AG09319 (cell line): ENCODE results near the gene XYLT2.

Experiments used
- DNase-seq: peaks from one replicate; pipeline ENCODE4 v3.0.0-alpha.2; 2010; ENCODE audit warnings: low read depth; ENCODE audit errors: extremely low read depth
- CTCF ChIP-seq: IDR thresholded peaks from 2 replicates; pipeline ENCODE4 v1.5.1; 2011; ENCODE audit warnings: low read depth, mild to moderate bottlenecking, inconsistent platforms, low read length, moderate library complexity

The XYLT2 gene

GRCh38 chr17:50346313-50347116 lies 589 bp downstream of the XYLT2 start:
- TF ChIP-seq CTCF, result no peak
- DNase-seq, result no peak

GRCh38 chr17:50347117-50347893 lies 1.4 kb downstream of the XYLT2 start:
- DNase-seq, result no peak
- TF ChIP-seq CTCF, result no peak

GRCh38 chr17:50347894-50348291 lies 2.0 kb downstream of the XYLT2 start:
- no peak for TF ChIP-seq CTCF
- no peak for DNase-seq

GRCh38 chr17:50348522-50349242 lies 2.8 kb downstream of the XYLT2 start:
- DNase-seq, result no peak
- no peak for TF ChIP-seq CTCF

- no peak for DNase-seq
- TF ChIP-seq CTCF, result no peak
Measured at GRCh38 chr17:50349243-50349600, 3.3 kb downstream of the XYLT2 start.

- DNase-seq, result no peak
- no peak for TF ChIP-seq CTCF
Measured at GRCh38 chr17:50350733-50351132, 4.8 kb downstream of the XYLT2 start.
